Stimulated activated CD4-positive, alpha-beta T cell treated with anti-CD3 and anti-CD28 coated beads, TNF-alpha, amount 100 ng/mL, for 4 hours (primary cell): Measurements from ENCODE around the gene POT1.

Experiments used
- DNase-seq, 3 experiments: peaks; one replicate each; pipeline ENCODE4 v3.0.0-alpha.2; 2020; ENCODE audit warnings: low read depth in 3 of 3

Gene POT1

DNA sequence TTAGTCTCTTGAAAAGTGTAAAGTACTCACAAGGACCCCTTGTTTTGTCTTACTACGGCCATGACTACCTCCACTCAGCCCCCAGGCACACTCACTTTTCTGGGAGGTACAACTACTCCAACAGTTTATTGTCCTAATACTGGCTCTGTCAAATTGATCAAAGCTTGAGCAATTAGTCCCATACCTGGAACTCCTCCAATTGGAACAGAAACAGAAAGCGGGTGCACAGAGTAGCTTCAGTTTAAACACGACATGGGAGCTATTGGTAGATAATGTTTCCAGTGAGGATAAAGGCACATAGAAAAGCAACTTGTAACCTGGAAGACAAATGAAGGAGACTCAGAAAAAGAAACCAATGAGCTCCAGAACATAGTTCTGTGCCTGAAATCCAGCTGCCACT lies 156.3 kb downstream of the POT1 start:
- no peak for DNase-seq
